Measurements from ENCODE around the gene FSTL4.

The FSTL4 gene

GRCh38 chr5:133611357-133612248 is 738 bp downstream of the FSTL4 start:
- DNase-seq (ENCODE audit: insufficient read length, low spot score) (no peak), FAIRE-seq (no peak)

DNA sequence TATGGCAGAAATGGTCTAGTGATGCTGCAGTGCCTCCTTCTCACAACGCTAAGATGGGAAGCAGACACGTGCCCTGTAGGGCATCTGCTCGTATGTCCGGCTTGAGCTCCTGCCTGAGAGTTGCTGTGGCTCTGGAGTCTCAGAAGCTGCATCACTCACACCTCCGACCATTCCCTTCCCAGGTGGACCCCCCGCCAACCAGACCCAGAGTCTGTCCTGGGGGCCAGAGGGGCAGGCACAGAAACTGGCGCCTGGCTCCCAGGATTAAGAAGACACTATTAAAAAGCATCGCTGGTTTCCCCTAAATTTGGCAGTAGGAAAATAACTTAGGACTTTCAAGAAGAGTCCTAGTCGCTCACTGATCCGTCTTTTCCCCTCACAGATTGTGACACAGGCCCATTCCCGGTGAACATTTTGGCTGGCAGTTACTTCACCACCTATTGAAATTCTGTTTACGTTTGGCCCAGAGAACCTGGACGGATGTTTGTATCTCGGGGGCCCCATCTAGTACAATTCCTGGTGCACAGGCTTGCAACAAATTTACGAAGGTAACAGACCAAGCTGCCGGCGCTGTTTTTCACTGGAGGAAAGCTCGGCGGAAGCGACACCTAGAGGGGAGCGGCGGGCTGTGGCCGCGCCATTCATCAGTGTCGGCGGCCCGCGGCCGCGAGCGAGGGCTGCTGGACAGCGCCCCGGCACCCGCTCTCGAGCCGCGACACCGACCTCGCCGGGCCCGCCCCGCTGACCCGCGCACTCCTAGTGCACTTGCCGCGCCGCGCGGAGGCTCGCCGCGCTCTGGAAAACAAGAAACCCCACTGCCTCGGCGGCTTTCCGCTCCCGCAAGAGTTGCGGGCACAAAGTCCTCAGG is 1.6 kb downstream of the FSTL4 start:
- FAIRE-seq, result no peak
- peak; percentile 61 for DNase-seq (ENCODE audit: insufficient read length, low spot score)

- FAIRE-seq (no peak), DNase-seq (ENCODE audit: insufficient read length, low spot score) (no peak)
These were observed 4.9 kb downstream of the FSTL4 start for GRCh38 chr5:133607451-133607850.

DNA sequence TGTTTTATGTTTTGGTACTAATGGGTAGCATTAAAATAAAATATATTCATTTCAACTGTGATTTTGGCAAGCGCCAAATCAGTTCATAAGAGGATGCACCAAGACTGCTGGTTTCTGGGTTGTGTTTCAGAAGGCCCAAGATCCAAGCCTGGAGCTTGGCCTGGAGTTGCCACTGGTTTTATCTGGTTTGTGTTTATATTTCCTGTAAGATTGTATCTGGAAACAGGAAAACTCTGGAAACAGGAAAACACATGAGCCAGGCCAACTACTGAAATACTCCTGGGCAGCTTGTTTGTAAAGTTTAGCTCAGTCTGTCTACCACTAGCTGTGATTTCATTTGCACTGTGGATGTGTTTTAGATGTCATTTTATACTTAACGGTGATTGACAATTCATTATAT is 5.5 kb downstream of the FSTL4 start:
- no peak for DNase-seq (ENCODE audit: insufficient read length, low spot score)
- no peak for FAIRE-seq

GRCh38 chr5:133605323-133605722 is 7.0 kb downstream of the FSTL4 start:
- DNase-seq (ENCODE audit: insufficient read length, low spot score) (no peak), FAIRE-seq (no peak)

GRCh38 chr5:133603711-133604110 is 8.6 kb downstream of the FSTL4 start:
- DNase-seq (ENCODE audit: insufficient read length, low spot score), result no peak

DNA sequence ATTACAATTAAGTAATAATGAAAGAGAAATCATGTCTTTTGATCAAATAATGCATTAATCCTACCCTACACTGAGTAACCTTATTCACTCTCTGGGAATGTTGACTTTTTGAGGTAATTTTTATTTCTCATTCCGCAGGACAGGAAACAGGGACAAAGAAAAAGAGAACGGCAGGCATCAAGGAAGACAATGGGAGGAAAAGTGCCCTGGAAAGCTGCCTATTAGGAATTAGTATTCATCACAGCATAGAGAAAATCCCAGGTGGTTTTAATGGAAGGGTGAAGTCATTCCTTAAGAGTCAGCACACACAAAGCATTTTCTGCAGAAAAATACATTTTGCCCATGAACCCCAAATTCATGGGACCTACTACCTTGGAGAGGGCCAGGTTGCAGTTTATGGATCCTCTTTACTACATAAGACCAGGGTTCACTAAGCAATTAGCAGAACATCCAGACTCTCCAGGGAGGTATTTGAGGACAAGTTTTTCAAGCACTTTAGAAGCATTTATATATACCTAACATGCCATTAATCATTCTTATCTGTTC is 9.4 kb downstream of the FSTL4 start:
- FAIRE-seq (no peak), DNase-seq (ENCODE audit: insufficient read length, low spot score) (no peak)

More at GRCh38 chr5:133603711-133604110, 8.6 kb downstream of the FSTL4 start:
- FAIRE-seq, result no peak

DNA sequence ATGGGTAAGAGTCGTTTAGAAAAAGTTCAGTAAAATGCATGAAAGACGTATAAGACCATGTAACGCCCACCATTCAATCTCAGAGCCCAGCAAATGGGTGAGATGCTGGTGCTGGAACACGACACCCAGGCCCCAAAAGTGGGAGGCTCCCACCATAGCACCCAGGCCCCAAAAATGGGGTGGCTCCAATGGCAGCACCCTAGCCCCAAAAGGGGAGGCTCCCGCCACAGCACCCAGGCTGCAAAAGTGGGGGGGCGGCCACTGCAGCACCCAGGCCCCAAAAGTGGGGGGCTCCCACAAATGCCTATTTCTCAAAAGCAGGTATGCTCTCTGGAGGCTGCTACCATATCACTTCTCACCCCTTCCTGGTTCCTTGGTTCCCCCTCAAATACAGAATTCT is 12.7 kb downstream of the FSTL4 start:
- no peak for DNase-seq (ENCODE audit: insufficient read length, low spot score)
- FAIRE-seq, result no peak

DNA sequence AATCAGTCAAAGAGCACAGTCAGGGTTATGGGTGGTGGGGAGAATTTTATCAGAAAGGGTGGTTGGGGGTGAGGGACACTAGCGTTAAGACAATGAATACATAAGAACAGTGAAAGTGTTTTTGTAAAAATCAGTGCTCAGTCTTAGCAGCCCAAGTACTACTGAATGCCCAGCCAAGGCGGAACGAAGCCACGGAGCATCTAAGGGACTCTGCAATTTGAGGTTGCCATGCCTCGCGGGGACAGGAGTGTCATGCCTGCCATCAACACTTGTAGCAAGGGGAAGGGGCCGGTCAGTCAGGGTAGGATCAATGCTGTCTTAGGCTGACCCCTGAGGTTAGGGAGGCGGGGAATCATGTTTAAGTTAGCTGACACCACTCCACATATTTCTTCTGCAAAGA is 13.3 kb downstream of the FSTL4 start:
- DNase-seq (ENCODE audit: insufficient read length, low spot score), result no peak
- FAIRE-seq, result no peak

DNA sequence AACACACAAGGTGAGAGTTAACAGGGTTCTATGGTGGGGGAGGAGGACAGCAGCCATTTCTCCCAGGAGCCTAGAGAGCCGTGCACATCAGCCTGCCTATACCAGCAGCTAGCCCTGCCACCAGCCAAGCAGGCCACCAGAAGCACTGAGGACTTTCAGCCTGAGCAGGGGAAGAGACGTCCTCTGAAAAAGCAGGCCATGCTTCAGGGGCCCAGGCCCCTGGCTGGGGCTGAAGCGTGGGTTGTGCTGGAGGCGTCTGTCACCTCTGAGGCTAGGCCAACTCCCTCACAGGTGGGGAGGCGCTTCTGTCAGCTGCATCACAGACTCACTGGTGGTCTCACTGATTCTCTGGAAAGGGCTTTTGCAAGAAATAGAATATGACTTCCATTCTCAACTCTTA is 16.3 kb downstream of the FSTL4 start:
- no peak for FAIRE-seq
- no peak for DNase-seq (ENCODE audit: insufficient read length, low spot score)

DNA sequence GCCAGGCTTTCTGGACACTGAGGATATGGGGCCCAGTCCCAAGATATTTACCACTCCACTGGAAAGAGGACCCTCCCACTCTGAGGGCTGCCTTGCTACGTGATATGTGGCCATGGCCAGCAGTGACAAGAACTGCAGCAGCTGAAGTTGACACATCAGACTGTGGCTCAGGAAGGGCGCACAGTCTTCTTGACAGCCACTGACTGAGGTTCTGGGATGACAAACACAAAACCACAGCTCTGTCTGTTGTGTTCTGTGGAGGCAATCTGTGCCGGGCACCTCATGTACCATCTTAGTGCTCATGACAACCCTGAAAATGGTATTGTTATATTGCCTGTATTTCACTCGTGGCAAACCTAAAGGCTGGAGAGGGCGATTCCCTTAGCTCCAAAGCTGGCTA is 16.9 kb downstream of the FSTL4 start:
- no peak for FAIRE-seq
- no peak for DNase-seq (ENCODE audit: insufficient read length, low spot score)

- DNase-seq (ENCODE audit: insufficient read length, low spot score) (no peak), FAIRE-seq (no peak)
These were observed 23.1 kb downstream of the FSTL4 start for GRCh38 chr5:133589286-133589685.

GRCh38 chr5:133582971-133583370 is 29.4 kb downstream of the FSTL4 start:
- no peak for FAIRE-seq
- DNase-seq (ENCODE audit: insufficient read length, low spot score), result no peak

GRCh38 chr5:133581918-133582317 is 30.4 kb downstream of the FSTL4 start:
- no peak for FAIRE-seq
- no peak for DNase-seq (ENCODE audit: insufficient read length, low spot score)

DNA sequence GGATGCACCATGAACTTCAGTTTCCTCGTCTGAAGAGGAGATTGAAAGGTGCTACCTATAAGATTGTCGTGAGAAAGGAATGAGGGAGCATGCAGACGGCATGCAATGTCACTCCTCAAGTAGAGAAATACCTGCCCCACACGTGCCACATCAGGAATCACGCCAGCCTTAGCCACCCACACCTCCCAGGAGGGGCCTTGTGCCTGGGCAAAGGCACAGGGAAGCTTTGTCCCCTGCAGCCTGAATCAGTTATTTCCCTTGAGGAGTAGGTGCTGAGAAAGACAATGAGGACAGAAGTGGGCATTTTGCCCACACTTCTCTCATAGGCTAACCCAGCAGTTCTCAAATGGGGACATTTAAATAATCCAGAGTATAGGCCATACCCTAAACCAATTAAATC is 31.0 kb downstream of the FSTL4 start:
- FAIRE-seq (no peak), DNase-seq (ENCODE audit: insufficient read length, low spot score) (no peak)

DNA sequence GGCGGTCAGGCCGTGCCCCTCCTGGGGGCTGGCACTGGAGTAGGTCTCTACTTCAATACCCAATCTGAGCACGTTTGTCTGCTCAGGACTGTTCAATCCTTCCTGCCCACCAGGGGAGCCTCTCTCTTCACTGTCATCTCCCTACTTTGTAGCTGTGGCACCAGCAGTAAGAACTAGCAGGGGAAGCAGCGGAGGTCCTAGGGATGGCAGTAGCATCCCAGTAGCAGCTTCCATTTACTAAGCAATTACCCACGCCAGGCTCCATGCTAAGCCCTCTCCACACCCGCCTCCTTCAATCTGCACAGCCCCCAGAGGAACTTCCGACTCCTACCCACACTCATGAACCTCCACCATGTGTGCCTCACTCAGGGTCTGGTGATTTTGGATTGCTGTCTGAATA is 31.7 kb downstream of the FSTL4 start:
- FAIRE-seq, result no peak
- DNase-seq (ENCODE audit: insufficient read length, low spot score), result no peak

DNA sequence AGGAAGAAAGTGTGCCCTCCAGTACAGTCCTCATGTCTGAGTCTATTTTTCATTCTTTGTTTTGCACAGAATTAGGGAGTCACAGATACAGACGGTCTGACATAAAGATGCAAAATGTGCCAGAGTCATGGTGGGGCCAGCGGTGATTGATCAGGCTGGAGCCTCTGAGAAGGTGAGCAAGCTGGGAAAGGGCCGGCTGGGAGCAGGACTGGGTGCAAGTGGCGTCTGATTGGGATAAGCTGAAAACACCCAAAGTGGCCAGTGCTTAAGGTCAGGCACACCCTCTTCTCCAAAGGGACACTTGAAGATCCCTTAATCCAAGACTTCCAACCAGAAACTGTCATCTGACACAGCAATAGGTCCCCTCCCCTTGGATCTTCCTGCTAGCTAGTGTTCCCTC is 32.6 kb downstream of the FSTL4 start:
- no peak for FAIRE-seq

DNA sequence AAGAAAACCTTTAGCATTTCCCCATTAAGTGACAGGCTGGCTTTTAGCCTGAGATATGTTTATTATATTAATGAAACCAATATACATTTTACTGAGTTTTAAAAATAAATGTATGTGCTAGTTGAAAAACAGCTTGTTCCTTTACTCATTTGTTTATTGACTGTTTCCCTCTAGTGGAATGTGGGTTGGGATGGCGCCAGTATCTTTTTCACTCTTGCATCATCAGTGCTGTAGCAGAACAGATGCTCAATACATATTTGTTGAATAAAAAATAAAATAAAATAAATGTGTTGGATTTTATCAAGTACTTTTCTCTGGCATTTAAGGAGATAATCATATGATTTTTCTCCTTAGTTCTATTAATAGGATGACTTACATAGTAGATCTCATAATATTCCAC is 43.0 kb downstream of the FSTL4 start:
- DNase-seq (ENCODE audit: insufficient read length, low spot score) (no peak), FAIRE-seq (no peak)

More for the DNA sequence above, 32.6 kb downstream of the FSTL4 start:
- DNase-seq (ENCODE audit: insufficient read length, low spot score), result no peak

DNA sequence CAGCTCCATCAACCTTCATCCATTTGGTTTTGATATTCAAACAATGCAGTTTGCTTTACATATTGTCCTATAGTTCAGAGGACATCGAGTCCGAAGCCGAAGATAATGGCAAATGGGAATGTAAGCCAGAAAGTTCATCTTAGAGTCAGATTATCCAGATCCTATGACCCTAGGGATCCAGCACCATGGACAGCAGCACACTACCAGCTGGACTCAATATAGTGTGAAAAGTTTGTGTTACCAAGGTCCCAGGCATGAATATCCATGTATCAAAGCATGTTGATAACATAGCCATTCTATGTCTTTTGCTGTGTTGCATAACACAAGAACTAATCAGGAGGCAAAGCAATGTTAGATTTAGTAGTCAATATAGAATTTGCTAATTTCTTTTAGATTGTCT is 46.3 kb downstream of the FSTL4 start:
- peak; percentile 35 for FAIRE-seq

GRCh38 chr5:133564921-133565565 is 47.3 kb downstream of the FSTL4 start:
- FAIRE-seq (no peak), DNase-seq (ENCODE audit: insufficient read length, low spot score) (no peak)

More for the DNA sequence above, 46.3 kb downstream of the FSTL4 start:
- no peak for DNase-seq (ENCODE audit: insufficient read length, low spot score)

DNA sequence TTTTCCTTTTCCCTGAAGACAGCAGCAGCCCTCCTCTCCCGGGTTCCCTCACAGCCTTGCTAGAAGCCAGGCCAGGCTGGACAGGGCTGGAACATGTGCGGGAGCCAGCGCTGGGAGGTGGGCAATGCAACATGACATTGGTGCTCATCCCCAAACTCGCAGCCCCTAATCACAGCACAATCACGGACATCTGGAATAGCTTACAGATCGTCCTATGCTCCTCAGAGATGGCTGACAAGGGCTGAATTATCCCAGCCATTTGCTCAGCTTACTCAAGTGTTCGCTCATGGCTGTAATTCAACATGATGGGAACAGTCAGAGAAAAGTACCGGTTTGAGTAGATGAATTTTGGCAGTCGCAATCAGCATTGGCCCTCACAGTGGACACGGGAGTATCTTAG is 49.8 kb downstream of the FSTL4 start:
- FAIRE-seq, result no peak
- no peak for DNase-seq (ENCODE audit: insufficient read length, low spot score)

Data from GM19239 (cell line).